ENCODE data around the gene MPL.

Gene MPL

GRCh38 chr1:43382027-43382779 lies 44.6 kb downstream of the MPL start:
- Histone ChIP-seq H3K27me3 (ENCODE audit: insufficient read depth, poor library complexity, severe bottlenecking) (no peaks in the 10 kb centered on the region), H3K4me3 (replicated peaks; ENCODE audit: insufficient read depth, low read length) (no peak overlapping the region), H3K27ac (replicated peaks) (peak overlapping the region; percentile 40; the same call in 1 of the 2 replicates)
- TF ChIP-seq POLR2AphosphoS5 (IDR thresholded peaks at IDR 0.05; ENCODE audit: low read depth), result no peak
- TF ChIP-seq GABPA (IDR thresholded peaks at IDR 0.05; ENCODE audit: low read depth), result no peak
- no peak for DNase-seq (ENCODE audit: low read depth in 1 of 2, low spot score in 1 of 2)

GRCh38 chr1:43383449-43383848 lies 45.8 kb downstream of the MPL start:
- DNase-seq (ENCODE audit: low read depth in 1 of 2, low spot score in 1 of 2), result no peak
- Histone ChIP-seq H3K4me3 (replicated peaks; ENCODE audit: insufficient read depth, low read length) (no peak overlapping the region), H3K27me3 (ENCODE audit: insufficient read depth, poor library complexity, severe bottlenecking) (no peaks in the 10 kb centered on the region), H3K27ac (replicated peaks) (no peak overlapping the region)
- TF ChIP-seq POLR2AphosphoS5 (IDR thresholded peaks at IDR 0.05; ENCODE audit: low read depth) (no peak), GABPA (IDR thresholded peaks at IDR 0.05; ENCODE audit: low read depth) (no peak), REST (IDR thresholded peaks at IDR 0.05; ENCODE audit: insufficient replicate concordance, low read depth) (no peak), SPI1 (IDR thresholded peaks at IDR 0.05; ENCODE audit: borderline replicate concordance, low read depth) (no peak), CTCF (IDR thresholded peaks at IDR 0.05; ENCODE audit: insufficient read depth, low read length) (no peak)

- H3K27me3 ChIP-seq (ENCODE audit: insufficient read depth, poor library complexity, severe bottlenecking), result no peaks in the 10 kb centered on the region
- TF ChIP-seq GABPA (IDR thresholded peaks at IDR 0.05; ENCODE audit: low read depth), result no peak
- no peak for TF ChIP-seq SPI1 (IDR thresholded peaks at IDR 0.05; ENCODE audit: borderline replicate concordance, low read depth)
- TF ChIP-seq CTCF (IDR thresholded peaks at IDR 0.05; ENCODE audit: insufficient read depth, low read length), result no peak
- TF ChIP-seq REST (IDR thresholded peaks at IDR 0.05; ENCODE audit: insufficient replicate concordance, low read depth), result no peak
- no peak for TF ChIP-seq POLR2AphosphoS5 (IDR thresholded peaks at IDR 0.05; ENCODE audit: low read depth)
- H3K27ac ChIP-seq (replicated peaks), result no peak overlapping the region; the same call in 1 of the 2 replicates
- DNase-seq (ENCODE audit: low read depth in 1 of 2, low spot score in 1 of 2), result no peak
- no peak overlapping the region for H3K4me3 ChIP-seq (replicated peaks; ENCODE audit: insufficient read depth, low read length)
Measured at GRCh38 chr1:43386676-43387075, 49.1 kb downstream of the MPL start.

GRCh38 chr1:43387976-43388599 lies 50.5 kb downstream of the MPL start:
- DNase-seq (ENCODE audit: low read depth in 1 of 2, low spot score in 1 of 2), result peak in 1 of 2 experiments; percentile 45
- TF ChIP-seq REST (IDR thresholded peaks at IDR 0.05; ENCODE audit: insufficient replicate concordance, low read depth) (no peak), CTCF (IDR thresholded peaks at IDR 0.05; ENCODE audit: insufficient read depth, low read length) (no peak), GABPA (IDR thresholded peaks at IDR 0.05; ENCODE audit: low read depth) (no peak), POLR2AphosphoS5 (IDR thresholded peaks at IDR 0.05; ENCODE audit: low read depth) (no peak), SPI1 (IDR thresholded peaks at IDR 0.05; ENCODE audit: borderline replicate concordance, low read depth) (no peak)
- Histone ChIP-seq H3K27me3 (ENCODE audit: insufficient read depth, poor library complexity, severe bottlenecking) (no peaks in the 10 kb centered on the region), H3K4me3 (replicated peaks; ENCODE audit: insufficient read depth, low read length) (no peak overlapping the region), H3K27ac (replicated peaks) (peak overlapping the region; percentile 86)

All from HL-60 (cell line).